NB4 (cell line): ENCODE measurements around the gene KMT2B.

ENCODE experiments used
- CTCF ChIP-seq: IDR thresholded peaks from one replicate; pipeline ENCODE4 v1.5.1; 2012; ENCODE audit warnings: low read depth, low read length
- POLR2A ChIP-seq: IDR thresholded peaks from 2 replicates; pipeline ENCODE4 v1.6.1; 2011; ENCODE audit warnings: mild to moderate bottlenecking; ENCODE audit not compliant: insufficient read length; ENCODE audit errors: extremely low read depth

GRCh38 chr19:35725216-35725861, 7.5 kb downstream of the KMT2B start:
- TF ChIP-seq POLR2A (no peak), CTCF (no peak)
